ENCODE data around the gene EPC1.
"Not testable (repeated sequence)": the region's sequence is repeated elsewhere in the genome, so short reads cannot be mapped to it uniquely, and the experiment has no call there.

The EPC1 gene

GRCh38 chr10:32271617-32272016 is 75.3 kb downstream of the EPC1 start:
- DNase-seq (ENCODE audit: low spot score) = no peak

- no peak for DNase-seq (ENCODE audit: low spot score)
These were observed 77.4 kb downstream of the EPC1 start for GRCh38 chr10:32269343-32270100.

- no peak for DNase-seq (ENCODE audit: low spot score)
These were observed 78.2 kb downstream of the EPC1 start for GRCh38 chr10:32268788-32269187.

DNA sequence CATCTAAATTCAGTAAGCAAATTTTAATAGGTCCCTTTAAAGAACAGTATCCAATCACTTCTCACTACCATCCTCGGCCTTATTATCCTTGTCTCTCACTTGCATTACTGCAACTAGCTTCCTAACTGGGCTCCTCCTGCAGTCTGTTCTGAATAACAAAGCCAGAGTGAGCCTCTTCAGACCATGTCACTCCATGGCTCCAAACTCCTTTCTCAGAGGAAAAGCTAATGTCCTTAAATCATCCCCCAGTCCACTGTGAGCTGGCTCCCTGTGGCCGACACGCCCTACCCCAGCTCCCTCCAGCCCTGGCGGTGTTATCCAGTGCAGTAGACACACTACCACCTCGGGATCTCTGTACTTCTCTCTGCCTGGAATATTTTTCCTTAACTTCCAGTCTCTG is 80.0 kb downstream of the EPC1 start:
- no peak for DNase-seq (ENCODE audit: low spot score)

GRCh38 chr10:32266566-32266965 is 80.4 kb downstream of the EPC1 start:
- no peak for DNase-seq (ENCODE audit: low spot score)

DNA sequence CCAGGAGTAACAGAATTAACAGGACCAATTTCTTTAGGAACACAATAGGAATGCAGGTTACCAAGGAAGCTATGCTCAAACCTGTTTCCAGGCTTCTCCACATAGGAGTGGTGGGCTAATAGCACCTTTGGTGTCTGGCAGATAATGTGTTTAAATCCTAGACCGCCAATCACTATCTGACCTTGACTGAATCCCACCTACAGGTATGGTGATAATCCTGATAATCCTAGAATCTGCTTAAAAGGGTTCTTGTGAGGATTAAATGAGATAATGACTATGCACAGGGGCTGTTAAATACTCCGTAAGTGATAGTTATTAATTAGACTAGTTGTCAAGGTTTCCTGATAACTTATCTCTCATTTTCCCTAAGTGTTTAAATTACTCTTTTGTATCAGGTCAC is 81.2 kb downstream of the EPC1 start:
- no peak for DNase-seq (ENCODE audit: low spot score)

DNA sequence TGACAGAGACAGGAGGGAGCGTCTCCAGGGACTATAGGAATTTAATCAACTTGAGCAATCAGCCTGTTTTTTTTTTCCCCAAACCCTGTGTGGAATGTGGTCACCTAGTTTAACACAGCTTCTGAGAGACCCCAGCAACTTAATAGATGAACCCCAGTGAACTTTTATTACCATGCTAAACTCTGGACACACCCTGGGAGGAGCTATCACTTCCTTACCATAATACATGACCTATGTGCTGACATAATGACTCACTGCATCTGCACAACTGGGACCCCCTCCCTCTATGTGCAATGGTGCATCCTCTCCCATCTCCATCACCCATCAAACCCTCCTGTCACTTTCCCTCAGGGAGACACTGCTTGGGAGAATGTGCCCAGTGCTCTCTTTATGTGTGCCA is 83.7 kb downstream of the EPC1 start:
- DNase-seq (ENCODE audit: low spot score) = no peak

DNA sequence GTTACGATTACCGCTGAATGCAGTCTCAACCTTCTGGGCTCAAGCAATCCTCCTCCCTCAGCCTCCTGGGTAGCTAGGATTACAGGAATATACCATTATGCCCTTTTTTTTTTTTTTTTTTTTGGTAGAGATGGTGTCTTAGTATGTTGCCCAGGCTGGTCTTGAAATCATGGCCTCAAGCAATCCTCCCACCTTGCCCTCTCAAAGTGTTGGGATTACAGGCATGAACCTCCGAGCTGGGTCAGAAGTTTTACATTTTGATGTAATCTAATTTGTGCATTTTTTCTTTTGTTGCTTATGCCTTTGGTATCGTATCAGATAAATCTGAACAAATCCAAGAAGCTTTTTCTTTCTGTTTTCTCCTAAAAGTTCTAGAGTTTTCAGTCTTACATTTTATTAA is 87.4 kb downstream of the EPC1 start:
- no peak for DNase-seq (ENCODE audit: low spot score)

DNA sequence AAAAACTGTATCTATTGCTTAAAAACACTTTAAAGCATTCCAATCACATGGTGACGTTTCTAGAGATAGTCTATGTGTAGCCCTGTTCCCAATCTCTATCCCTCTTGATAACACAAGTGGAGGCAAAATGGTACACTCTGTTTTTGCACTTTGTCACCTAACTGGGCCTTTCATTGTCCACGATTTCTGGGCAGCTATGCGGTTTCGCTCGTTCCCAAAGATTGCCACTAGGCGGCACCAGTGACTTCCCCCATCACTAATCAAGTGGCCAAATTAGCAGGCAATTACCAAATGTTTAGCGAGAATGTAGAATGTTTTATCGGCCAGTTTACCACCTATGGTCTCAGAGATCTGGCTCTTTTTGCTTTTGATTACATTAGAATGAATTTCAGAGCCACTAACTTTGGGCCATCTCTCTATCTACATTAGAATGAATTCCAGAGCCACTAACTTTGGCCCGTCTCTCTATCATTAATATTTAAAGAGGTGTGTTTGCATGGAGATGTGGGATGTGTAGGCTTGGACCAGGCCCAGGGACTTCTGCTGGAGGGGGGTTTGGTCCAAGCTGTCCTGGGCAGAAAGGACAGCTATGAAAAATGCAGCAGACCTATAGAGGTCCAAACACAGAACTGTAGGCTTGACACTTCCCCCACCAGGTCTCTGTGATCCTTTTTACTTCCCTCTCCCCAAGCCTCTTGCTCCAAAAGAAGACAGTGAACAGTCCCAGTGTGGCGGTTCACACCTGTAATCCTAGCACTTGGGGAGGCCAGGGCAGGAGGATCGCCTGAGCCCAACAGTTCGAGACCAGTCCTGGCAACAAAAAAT is 90.1 kb downstream of the EPC1 start:
- DNase-seq (ENCODE audit: low spot score) = peak; percentile 75

- no peak for DNase-seq (ENCODE audit: low spot score)
These were observed 93.1 kb downstream of the EPC1 start for GRCh38 chr10:32253821-32254220.

DNA sequence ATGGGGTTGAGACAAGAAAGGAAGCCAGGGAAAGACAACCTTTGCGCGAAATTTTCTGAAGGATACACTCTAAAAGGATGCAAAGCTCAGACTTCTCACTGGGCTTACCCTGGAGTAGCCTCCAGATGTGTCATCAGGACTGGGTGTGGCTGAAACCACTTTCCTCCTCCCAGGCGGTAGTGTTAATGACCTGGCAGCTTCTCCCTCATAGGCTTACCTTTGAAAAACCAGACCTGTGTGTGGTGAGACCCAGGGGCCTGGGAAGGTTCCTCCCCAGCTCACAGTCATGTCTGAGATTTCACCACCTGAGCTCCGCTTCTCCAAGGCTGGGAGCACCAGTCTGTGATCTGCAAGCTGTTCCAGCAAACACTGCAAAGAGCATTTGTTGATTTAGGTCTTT is 93.7 kb downstream of the EPC1 start:
- DNase-seq (ENCODE audit: low spot score) = no peak

DNA sequence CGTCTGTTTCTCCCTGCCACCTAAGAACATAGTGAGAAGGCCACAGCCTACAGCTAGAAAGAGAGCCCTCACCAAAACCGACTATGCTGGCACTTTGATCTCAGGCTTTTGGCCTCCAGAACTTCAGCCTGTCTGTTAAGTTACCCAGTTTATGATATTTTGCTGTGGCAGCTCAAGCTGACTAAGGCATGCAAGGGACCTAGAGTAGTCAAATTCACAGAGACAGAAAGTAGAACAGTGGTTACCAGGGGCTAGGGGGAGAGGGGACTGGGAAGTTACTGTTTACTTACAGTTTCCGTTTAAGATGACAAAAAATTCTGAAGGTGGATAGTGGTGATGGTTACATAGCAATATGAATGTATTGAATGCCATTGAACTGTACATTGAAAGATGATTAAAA is 96.5 kb downstream of the EPC1 start:
- not testable (repeated sequence) for DNase-seq (ENCODE audit: low spot score)

DNA sequence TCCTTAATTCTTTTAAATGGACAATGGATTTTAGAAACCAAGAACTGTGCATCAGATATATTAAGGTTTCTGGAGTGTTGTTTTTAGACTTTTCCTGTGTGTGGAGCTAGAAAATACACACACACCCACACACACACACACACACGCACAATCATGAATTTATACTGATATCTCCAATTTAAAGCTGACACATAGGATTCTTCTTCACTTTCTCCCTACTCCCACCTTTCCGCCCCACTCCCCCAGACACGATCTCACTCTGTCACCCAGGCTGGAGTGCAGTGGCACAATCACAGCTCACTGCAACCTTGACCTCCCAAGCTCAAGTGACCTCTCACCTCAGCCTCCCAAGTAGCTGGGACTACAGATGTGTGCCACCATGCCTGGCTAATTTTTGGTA is 100.3 kb downstream of the EPC1 start:
- no peak for DNase-seq (ENCODE audit: low spot score)

DNA sequence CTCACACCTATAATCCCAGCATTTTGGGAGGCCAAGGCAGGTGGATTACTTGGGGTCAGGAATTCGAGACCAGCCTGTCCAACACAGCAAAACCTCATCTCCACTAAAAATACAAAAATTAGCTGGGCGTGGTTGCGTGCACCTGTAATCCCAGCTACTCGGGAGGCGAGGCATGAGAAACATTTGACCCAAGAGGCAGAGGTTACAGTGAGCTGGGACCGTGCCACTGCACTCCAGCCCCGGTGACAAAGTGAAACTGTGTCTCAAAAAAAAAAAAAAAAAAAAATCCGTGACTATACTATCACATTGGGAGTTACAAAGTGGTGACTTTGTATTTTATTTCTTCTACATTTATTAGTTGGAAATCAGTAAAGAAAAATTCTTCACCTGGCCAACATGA is 101.2 kb downstream of the EPC1 start:
- DNase-seq (ENCODE audit: low spot score) = no peak

DNA sequence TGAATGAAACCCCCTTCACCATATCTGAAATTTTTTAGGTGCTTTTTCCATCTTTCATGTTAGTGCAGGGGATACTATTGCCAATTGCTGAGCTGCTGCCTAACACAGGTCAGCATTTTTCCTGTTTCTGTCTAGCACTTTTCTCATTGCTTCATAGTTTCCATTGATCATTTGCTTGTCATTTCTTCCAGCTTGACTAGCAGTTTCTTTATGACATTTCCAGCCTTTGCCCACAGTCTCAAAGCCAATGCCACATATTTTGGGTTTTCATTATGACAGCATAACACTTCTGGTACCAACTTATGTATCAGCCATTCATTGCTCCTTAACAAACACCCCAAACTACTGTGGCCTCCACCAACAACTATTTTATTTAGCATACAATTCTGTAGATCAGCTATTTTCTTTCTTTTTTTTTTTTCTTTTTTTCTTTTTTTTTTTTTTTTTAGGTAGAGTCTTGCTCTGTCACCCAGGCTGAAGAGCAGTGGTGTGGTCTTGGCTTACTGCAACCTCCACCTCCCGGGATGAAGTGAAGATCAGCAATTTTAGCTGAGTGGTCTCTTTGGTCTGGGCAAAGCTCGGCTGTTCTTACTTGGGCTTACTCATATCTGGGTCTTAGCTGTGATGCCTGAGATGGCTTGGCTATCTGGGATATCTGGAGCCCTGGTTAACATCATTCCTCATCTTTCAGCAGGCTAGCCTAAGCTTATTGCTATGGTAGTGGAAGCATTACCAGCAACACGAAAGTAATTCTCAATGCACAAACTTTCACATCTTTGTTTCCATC is 102.3 kb downstream of the EPC1 start:
- DNase-seq (ENCODE audit: low spot score) = no peak

DNA sequence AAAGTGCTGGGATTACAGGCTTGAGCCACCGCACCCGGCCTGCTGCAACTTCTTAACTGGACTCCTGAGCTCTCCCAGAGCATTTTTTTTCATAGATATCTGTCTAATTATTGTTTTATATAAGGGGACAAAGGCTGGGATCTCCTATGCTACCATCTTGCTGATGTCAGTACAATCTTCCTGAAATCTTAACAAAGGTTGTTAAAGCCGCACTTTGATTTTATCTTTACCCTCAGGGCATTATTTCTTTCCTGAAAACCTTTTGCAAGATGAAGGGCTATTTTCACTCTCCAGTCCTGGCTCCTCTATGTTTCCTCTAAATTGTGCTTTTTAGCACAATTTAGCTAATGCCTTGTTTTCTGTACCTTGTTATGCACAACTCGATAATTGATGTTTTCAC is 102.9 kb downstream of the EPC1 start:
- no peak for DNase-seq (ENCODE audit: low spot score)

DNA sequence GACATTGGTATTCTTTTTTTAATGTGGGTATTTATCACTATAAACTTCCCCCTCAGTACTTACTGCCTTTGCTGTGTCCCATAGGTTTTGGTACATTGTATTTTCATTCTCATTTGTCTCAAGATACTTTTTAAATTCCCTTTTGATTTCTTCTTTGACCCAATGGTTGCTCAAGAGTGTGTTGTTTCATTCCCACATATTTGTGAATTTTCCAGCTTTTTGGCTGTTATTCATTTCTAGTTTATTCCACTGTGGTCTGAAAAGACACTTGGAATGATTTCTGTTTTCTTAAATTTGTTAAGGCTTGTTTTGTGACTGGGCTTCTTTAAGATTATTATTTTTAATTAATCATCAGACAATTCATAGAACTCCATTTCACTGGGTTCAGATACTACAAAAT is 105.0 kb downstream of the EPC1 start:
- DNase-seq (ENCODE audit: low spot score) = no peak

DNA sequence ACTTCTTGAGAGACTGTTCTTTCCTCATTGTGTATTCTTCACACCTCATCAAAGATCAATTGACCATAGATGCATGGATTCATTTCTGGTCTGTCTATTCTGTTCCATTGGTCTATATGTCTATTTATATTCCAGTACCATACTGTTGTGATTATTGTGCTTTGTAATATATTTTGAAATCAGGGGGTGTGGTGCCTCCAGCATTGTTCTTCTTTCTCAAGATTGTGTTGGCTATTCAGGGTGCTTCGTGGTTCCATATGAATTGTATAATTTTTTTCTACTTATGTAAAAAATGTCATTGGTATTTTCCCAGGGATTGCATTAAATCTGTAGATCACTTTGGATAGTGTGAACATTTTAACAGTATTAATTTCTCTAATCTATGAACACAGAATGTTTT is 106.5 kb downstream of the EPC1 start:
- no peak for DNase-seq (ENCODE audit: low spot score)

GRCh38 chr10:32239769-32240168 is 107.2 kb downstream of the EPC1 start:
- no peak for DNase-seq (ENCODE audit: low spot score)

GRCh38 chr10:32237644-32238345 is 109.2 kb downstream of the EPC1 start:
- DNase-seq (ENCODE audit: low spot score) = no peak

- no peak for DNase-seq (ENCODE audit: low spot score)
These were observed 112.5 kb downstream of the EPC1 start for GRCh38 chr10:32234471-32234870.

GRCh38 chr10:32233375-32233774 is 113.6 kb downstream of the EPC1 start:
- DNase-seq (ENCODE audit: low spot score) = not testable (repeated sequence)

Data from globus pallidus (tissue), 1 donor.